ENCODE measurements around the gene PATJ. TPM values are rescaled to one million over a fixed set of nuclear protein-coding genes. Genes with fewer than 3 reads are reported as not detected.

Gene PATJ
- total and polyA plus RNA-seq, 2 of the 13 experiments (the other 11 are each of a cell fraction or from before 2014, with no cell fraction given): 6.2 to 16.8 TPM

DNA sequence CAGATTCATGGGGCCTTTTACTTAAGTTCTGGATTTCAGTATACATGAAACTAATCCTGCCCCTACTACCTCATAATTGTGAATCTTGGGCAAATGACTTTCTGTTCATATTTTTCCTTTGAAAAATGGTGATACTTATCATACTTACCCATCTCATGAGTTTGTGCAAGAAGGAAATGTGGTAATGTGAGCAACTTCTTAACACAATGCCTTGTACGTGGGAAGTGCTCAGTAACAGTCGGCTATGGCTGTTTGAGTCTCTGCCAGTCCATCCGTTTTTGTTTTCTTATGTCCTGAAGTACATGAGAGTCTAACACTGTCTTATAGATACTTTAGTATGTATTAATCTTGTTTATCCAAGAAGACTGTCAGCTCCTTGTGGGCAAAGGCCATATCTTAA lies 86.5 kb downstream of the PATJ start:
- in situ Hi-C loops (cut with HindIII; ENCODE audit: extremely low pct_ligation_motif_present, low pct_unique_long_range_greater_than_20kb): no loop called here
- Histone ChIP-seq H3K27me3 (ENCODE audit: control insufficient read depth in 1 of 2, insufficient read depth in 2 of 2, low read length in 2 of 2) (no peaks in the 10 kb centered on the region), H3K4me2 (ENCODE audit: low read depth, low read length) (no peak overlapping the region), H3K27ac (ENCODE audit: extremely low read length, insufficient read depth, low read length) (no peak overlapping the region), H3K9ac (ENCODE audit: insufficient read depth, low read depth, low read length) (no peak overlapping the region), H3K9me3 (ENCODE audit: low read length) (no peaks in the 10 kb centered on the region), H3K79me2 (ENCODE audit: insufficient read depth, low read length) (no peaks in the 10 kb centered on the region), H3K4me1 (ENCODE audit: insufficient read depth, low read length) (no peaks in the 10 kb centered on the region), H2AFZ (ENCODE audit: low read length) (no peak overlapping the region), H4K20me1 (ENCODE audit: insufficient read depth, low read length) (no peaks in the 10 kb centered on the region), H3K36me3 (replicated peaks in 1 of 2; ENCODE audit: control insufficient read depth in 1 of 2, insufficient read depth in 2 of 2, low read length in 2 of 2) (peaks cover 0 to 41% of the 10 kb centered on the region in 2 experiments; a peak in 3 of 5 replicates), H3K4me3 (replicated peaks in 1 of 3; ENCODE audit: insufficient read depth in 1 of 3, low read depth in 2 of 3, low read length in 3 of 3) (no peak overlapping the region)
- ChIA-PET CTCF (ENCODE audit: low intra/inter-chr PET ratio, low total read pairs) (no interaction called here), POLR2A (no interaction called here)
- no peak for DNase-seq (ENCODE audit: low spot score)
- no TSS peak for BruUV-seq (replicated peaks)
- ATAC-seq: no peak
- 97% methylated on average over 3 of the region's 3 CpGs for WGBS (ENCODE audit: low lambda C conversion rate)
- intact Hi-C loops (cut with micrococcal nuclease; ENCODE audit: unreplicated experiment): no loop called here
- TF ChIP-seq, protein P1, sequence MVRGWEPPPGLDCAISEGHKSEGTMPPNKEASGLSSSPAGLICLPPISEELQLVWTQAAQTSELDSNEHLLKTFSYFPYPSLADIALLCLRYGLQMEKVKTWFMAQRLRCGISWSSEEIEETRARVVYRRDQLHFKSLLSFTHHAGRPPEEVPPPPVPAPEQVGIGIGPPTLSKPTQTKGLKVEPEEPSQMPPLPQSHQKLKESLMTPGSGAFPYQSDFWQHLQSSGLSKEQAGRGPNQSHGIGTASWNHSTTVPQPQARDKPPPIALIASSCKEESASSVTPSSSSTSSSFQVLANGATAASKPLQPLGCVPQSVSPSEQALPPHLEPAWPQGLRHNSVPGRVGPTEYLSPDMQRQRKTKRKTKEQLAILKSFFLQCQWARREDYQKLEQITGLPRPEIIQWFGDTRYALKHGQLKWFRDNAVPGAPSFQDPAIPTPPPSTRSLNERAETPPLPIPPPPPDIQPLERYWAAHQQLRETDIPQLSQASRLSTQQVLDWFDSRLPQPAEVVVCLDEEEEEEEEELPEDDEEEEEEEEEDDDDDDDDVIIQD (CRISPR knock-in tag; IDR thresholded peaks at IDR 0.05; ENCODE audit: low read depth): no peak
- TF ChIP-seq ZKSCAN5 (CRISPR knock-in tag; IDR thresholded peaks at IDR 0.05) (no peak), GLI4 (CRISPR knock-in tag; IDR thresholded peaks at IDR 0.05; ENCODE audit: borderline replicate concordance) (no peak), AKAP8 (CRISPR knock-in tag; IDR thresholded peaks at IDR 0.05) (no peak), SRSF4 (IDR thresholded peaks at IDR 0.05; ENCODE audit: low read depth, low read length, poor library complexity, severe bottlenecking) (no peak)
- no peak for FAIRE-seq

DNA sequence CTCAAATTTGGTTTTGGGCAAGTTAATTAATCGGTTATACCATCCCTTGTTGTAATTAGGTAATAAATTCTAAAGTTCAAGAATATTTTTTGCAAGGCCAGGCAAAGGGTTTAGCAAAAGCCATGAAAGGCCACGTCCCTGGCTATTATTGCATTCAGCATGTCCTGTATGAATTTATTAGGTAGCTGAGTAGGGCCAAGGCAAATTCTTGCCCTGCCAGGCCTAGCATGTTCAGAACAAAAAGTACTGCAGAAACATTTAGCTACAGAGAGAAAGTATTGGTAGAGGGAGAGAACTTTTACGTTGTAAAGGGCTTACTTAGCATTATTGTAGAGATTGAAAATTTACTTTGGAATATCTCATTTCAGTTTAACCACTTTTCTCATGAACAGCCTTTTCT lies 94.4 kb downstream of the PATJ start:
- Histone ChIP-seq H3K27ac (ENCODE audit: extremely low read length, insufficient read depth, low read length) (no peak overlapping the region), H3K4me3 (replicated peaks in 1 of 3; ENCODE audit: insufficient read depth in 1 of 3, low read depth in 2 of 3, low read length in 3 of 3) (no peak overlapping the region), H3K4me1 (ENCODE audit: insufficient read depth, low read length) (peaks cover 9% of the 10 kb centered on the region; the same call in 1 of the 2 replicates), H3K9me3 (ENCODE audit: low read length) (no peaks in the 10 kb centered on the region), H3K9ac (ENCODE audit: insufficient read depth, low read depth, low read length) (no peak overlapping the region), H3K36me3 (replicated peaks in 1 of 2; ENCODE audit: control insufficient read depth in 1 of 2, insufficient read depth in 2 of 2, low read length in 2 of 2) (no peaks in the 10 kb centered on the region), H3K79me2 (ENCODE audit: insufficient read depth, low read length) (no peaks in the 10 kb centered on the region), H4K20me1 (ENCODE audit: insufficient read depth, low read length) (no peaks in the 10 kb centered on the region), H3K4me2 (ENCODE audit: low read depth, low read length) (no peak overlapping the region), H3K27me3 (ENCODE audit: control insufficient read depth in 1 of 2, insufficient read depth in 2 of 2, low read length in 2 of 2) (no peaks in the 10 kb centered on the region), H2AFZ (ENCODE audit: low read length) (no peak overlapping the region)
- BruUV-seq (replicated peaks): no TSS peak
- in situ Hi-C loops (cut with HindIII; ENCODE audit: extremely low pct_ligation_motif_present, low pct_unique_long_range_greater_than_20kb): no loop called here
- DNase-seq (ENCODE audit: low spot score) (no peak), ATAC-seq (no peak), FAIRE-seq (no peak)
- CTCF ChIA-PET (ENCODE audit: low intra/inter-chr PET ratio, low total read pairs): no interaction called here
- intact Hi-C loops (cut with micrococcal nuclease; ENCODE audit: unreplicated experiment): no loop called here
- POLR2A ChIA-PET: no interaction called here
- no peak for TF ChIP-seq FOXC1 (CRISPR knock-in tag; IDR thresholded peaks at IDR 0.05; ENCODE audit: borderline replicate concordance)
- TF ChIP-seq MAFK (conservative IDR thresholded peaks at IDR 0.05 in 1 of 2, IDR thresholded peaks at IDR 0.05 in 1 of 2; ENCODE audit: low read length in 2 of 2): 0 out of 4 replicates have a peak, but pooled peaks of 1 of the 2 experiments have one; percentile 4
- TF ChIP-seq SATB2 (CRISPR knock-in tag; IDR thresholded peaks at IDR 0.05): no peak
- WGBS (ENCODE audit: low lambda C conversion rate): 61% methylated on average over 3 of the region's 3 CpGs
